H1 (cell line): ENCODE measurements around the gene NCF4. TPM values are rescaled to one million over a fixed set of nuclear protein-coding genes. Genes with fewer than 3 reads are reported as not detected.

Experiments used
- GABPA ChIP-seq: IDR thresholded peaks from 2 replicates; pipeline ENCODE4 v1.6.1; 2011; ENCODE audit warnings: mild to moderate bottlenecking, low read length, moderate library complexity, borderline replicate concordance; ENCODE audit not compliant: insufficient read depth
- polyA plus RNA-seq, 7 experiments: library from polyadenylated mRNA; depleted of rRNA in 3 of 7; stranded (reverse) in 5 of 7; unstranded in 2 of 7; fragments of >200 nt in 5 of 7; fragments of 200-250 nt in 2 of 7; gene quantifications; 1 replicate in 5 of 7; 2 replicates in 1 of 7; 4 replicates in 1 of 7; pipeline versions ENCODE4 v1.2.1 to v1.2.3, GENCODE V29; 2011 to 2013; ENCODE audit warnings: missing spikeins in 2 of 7, mixed read lengths in 2 of 7
- total RNA-seq: library from RNA; stranded (reverse); fragmentation: NEBNext Ultra II Directional; extraction: Animal tissue kit (Norgen Biotek cat#: 25700); gene quantifications from 2 replicates; pipeline ENCODE4 v1.2.1, GENCODE V29; 2021

NCF4 gene
- total and polyA plus RNA-seq, 2 of the 8 experiments (the other 6 are each of a cell fraction or from before 2014, with no cell fraction given): 0.20 TPM; not detected in 1

GRCh38 chr22:36892292-36892691 lies 31.5 kb downstream of the NCF4 start (continued):
- no peak for TF ChIP-seq GABPA
- TF ChIP-seq, all 59 proteins: peak for 0
